ENCODE measurements around the gene ABCA9.
A peak's percentile ranks its signal among the peaks of the same experiment; 100 is the strongest.

Gene ABCA9

DNA sequence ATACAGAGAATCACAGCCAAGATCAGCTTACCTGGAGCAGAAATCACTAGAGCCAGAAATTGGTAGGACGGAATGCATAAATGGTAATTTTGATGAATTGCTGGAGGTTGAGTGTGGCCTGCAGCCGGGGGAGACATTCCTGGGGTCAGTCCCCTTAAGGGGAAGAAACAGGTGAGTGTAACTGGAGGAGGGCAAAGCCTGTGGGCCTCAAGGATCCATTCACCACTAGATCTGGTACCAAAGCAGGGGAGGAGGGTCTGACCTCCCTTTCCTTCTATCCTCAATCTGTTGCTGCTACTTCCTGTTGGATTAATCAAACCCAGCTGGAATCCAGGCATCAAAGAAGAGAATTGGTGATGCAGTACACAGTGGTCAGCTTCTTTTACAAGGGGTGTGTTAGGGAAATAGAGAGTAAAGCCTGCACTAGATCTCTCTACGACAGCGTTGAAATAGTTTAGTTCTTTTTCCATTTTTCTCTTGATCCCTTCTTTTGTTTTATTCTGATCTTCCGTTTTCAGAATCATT, 8.6 kb upstream of the ABCA9 start:
- Histone ChIP-seq H3K9me3 (no peaks in the 10 kb centered on the region), H3K4me1 (ENCODE audit: control insufficient read depth in 1 of 2, insufficient read depth in 1 of 2, low read depth in 1 of 2, low read length in 1 of 2) (peaks cover 3 to 13% of the 10 kb centered on the region in 2 experiments), H3K4me3 (ENCODE audit: low read depth in 1 of 2, low read length in 1 of 2) (no peak overlapping the region), H3K27me3 (no peaks in the 10 kb centered on the region), H3K27ac (no peak overlapping the region), H3K36me3 (no peaks in the 10 kb centered on the region)
- no peak for TF ChIP-seq CTCF (IDR thresholded peaks at IDR 0.05)

GRCh38 chr17:69067274-69068047, 6.7 kb upstream of the ABCA9 start:
- H3K9me3 ChIP-seq = no peaks in the 10 kb centered on the region
- no peak overlapping the region for H3K27ac ChIP-seq
- no peak overlapping the region for H3K4me3 ChIP-seq (ENCODE audit: low read depth in 1 of 2, low read length in 1 of 2)
- H3K27me3 ChIP-seq = no peaks in the 10 kb centered on the region
- no peaks in the 10 kb centered on the region for H3K36me3 ChIP-seq
- TF ChIP-seq CTCF (IDR thresholded peaks at IDR 0.05) = no peak
- H3K4me1 ChIP-seq (ENCODE audit: control insufficient read depth in 1 of 2, insufficient read depth in 1 of 2, low read depth in 1 of 2, low read length in 1 of 2) = peaks cover 3 to 13% of the 10 kb centered on the region in 2 experiments

GRCh38 chr17:69066482-69066881, 5.8 kb upstream of the ABCA9 start:
- H3K4me1 ChIP-seq (ENCODE audit: control insufficient read depth in 1 of 2, insufficient read depth in 1 of 2, low read depth in 1 of 2, low read length in 1 of 2) = peaks cover 3 to 13% of the 10 kb centered on the region in 2 experiments
- H3K4me3 ChIP-seq (ENCODE audit: low read depth in 1 of 2, low read length in 1 of 2) = peak overlapping the region; percentile 22 to 39
- no peaks in the 10 kb centered on the region for H3K9me3 ChIP-seq
- TF ChIP-seq CTCF (IDR thresholded peaks at IDR 0.05) = no peak
- no peaks in the 10 kb centered on the region for H3K36me3 ChIP-seq
- peak overlapping the region; percentile 53 for H3K27ac ChIP-seq
- no peaks in the 10 kb centered on the region for H3K27me3 ChIP-seq

DNA sequence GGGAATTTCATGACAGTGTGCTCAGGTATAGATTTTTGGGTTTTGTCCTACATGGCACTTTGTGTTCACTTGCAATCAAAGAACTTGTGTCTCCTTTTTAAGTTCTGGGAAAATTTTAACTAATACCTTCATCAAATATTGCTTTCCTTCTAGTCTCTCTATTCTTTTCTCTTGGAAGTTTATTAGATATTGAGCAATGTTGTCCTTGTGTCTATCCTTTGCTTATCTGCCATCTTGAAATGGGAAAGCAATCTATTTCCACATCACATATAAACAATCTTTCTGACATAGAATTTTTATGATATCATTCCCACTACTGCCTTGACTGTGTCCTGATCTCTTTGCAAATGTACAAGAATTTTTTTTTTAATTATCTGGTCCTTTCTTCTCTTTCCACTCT, 4.4 kb upstream of the ABCA9 start:
- TF ChIP-seq CTCF (IDR thresholded peaks at IDR 0.05) = no peak
- Histone ChIP-seq H3K4me3 (ENCODE audit: low read depth in 1 of 2, low read length in 1 of 2) (no peak overlapping the region), H3K36me3 (no peaks in the 10 kb centered on the region), H3K9me3 (no peaks in the 10 kb centered on the region), H3K27ac (no peak overlapping the region), H3K27me3 (no peaks in the 10 kb centered on the region), H3K4me1 (ENCODE audit: control insufficient read depth in 1 of 2, insufficient read depth in 1 of 2, low read depth in 1 of 2, low read length in 1 of 2) (peaks cover 3 to 13% of the 10 kb centered on the region in 2 experiments)

GRCh38 chr17:69064476-69064875, 3.7 kb upstream of the ABCA9 start:
- H3K27ac ChIP-seq = peak overlapping the region; percentile 7
- H3K4me1 ChIP-seq (ENCODE audit: control insufficient read depth in 1 of 2, insufficient read depth in 1 of 2, low read depth in 1 of 2, low read length in 1 of 2) = peaks cover 3 to 13% of the 10 kb centered on the region in 2 experiments
- no peak for TF ChIP-seq CTCF (IDR thresholded peaks at IDR 0.05)
- H3K9me3 ChIP-seq = no peaks in the 10 kb centered on the region
- no peak overlapping the region for H3K4me3 ChIP-seq (ENCODE audit: low read depth in 1 of 2, low read length in 1 of 2)
- no peaks in the 10 kb centered on the region for H3K27me3 ChIP-seq
- H3K36me3 ChIP-seq = no peaks in the 10 kb centered on the region

Data from neutrophil (primary cell).